ENCODE measurements around the gene CCDC180. TPM values are rescaled to one million over a fixed set of nuclear protein-coding genes. Genes with fewer than 3 reads are reported as not detected.
"Not testable (repeated sequence)": the region's sequence is repeated elsewhere in the genome, so short reads cannot be mapped to it uniquely, and the experiment has no call there.

The CCDC180 gene
- total RNA-seq, 1 experiment from 2014 or later = 7.9 TPM

- intact Hi-C loops (cut with micrococcal nuclease) = no loop called here
- DNase-seq (ENCODE audit: low read depth, low spot score) (no peak), ATAC-seq (no peak)
- no peaks in the 10 kb centered on the region for H4K20me1 ChIP-seq (ENCODE audit: insufficient read depth)
- ChIA-PET RAD21 (ENCODE audit: low non-redundant PET in 1 of 2, low total read pairs in 2 of 2, uncharacterized antibody in 2 of 2, unreplicated experiment in 2 of 2) (no interaction called here), CTCF (no interaction called here), POLR2A (no interaction called here)
- H3K27ac ChIP-seq (ENCODE audit: low read depth, low read length) = no peak overlapping the region
- no peak overlapping the region for H3K9ac ChIP-seq (ENCODE audit: low read length)
- H3K9me3 ChIP-seq (ENCODE audit: control insufficient read depth in 1 of 2, insufficient read depth in 1 of 2, low read depth in 1 of 2, low read length in 2 of 2) = no peaks in the 10 kb centered on the region
- peaks cover 0 to 3% of the 10 kb centered on the region in 2 experiments; a peak in 2 of 4 replicates for H3K36me3 ChIP-seq (ENCODE audit: control insufficient read depth in 1 of 2, insufficient read depth in 2 of 2, low read length in 2 of 2)
- no peaks in the 10 kb centered on the region for H3K27me3 ChIP-seq (ENCODE audit: insufficient read depth, low read length)
- H3K79me2 ChIP-seq (ENCODE audit: insufficient read depth, low read length) = no peaks in the 10 kb centered on the region
- H2AFZ ChIP-seq (ENCODE audit: low read depth, low read length, poor library complexity, severe bottlenecking) = no peak overlapping the region
- TF ChIP-seq CTCF (IDR thresholded peaks at IDR 0.05 in 2 of 3, conservative IDR thresholded peaks at IDR 0.05 in 1 of 3; ENCODE audit: borderline replicate concordance in 1 of 3, insufficient read depth in 1 of 3, low read depth in 2 of 3, low read length in 2 of 3) (no peak), TCF7L2 (IDR thresholded peaks at IDR 0.05; ENCODE audit: borderline replicate concordance, extremely low read depth, insufficient read depth, insufficient read length) (no peak), POLR2AphosphoS5 (IDR thresholded peaks at IDR 0.05; ENCODE audit: low read depth, low read length) (no peak), CEBPB (IDR thresholded peaks at IDR 0.05; ENCODE audit: low read depth) (no peak), FOSL1 (IDR thresholded peaks at IDR 0.05; ENCODE audit: low read depth) (no peak), CBX3 (IDR thresholded peaks at IDR 0.05; ENCODE audit: low read depth) (no peak), ZNF274 (IDR thresholded peaks at IDR 0.05; ENCODE audit: low read depth, low read length) (no peak), EGR1 (IDR thresholded peaks at IDR 0.05; ENCODE audit: low read depth) (no peak), SP1 (IDR thresholded peaks at IDR 0.05; ENCODE audit: low read depth) (no peak)
- no peak overlapping the region for H3K4me2 ChIP-seq (ENCODE audit: low read length)
- H3K9me2 ChIP-seq (ENCODE audit: insufficient read depth) = no peaks in the 10 kb centered on the region
- no peak overlapping the region for H3K4me3 ChIP-seq (replicated peaks in 1 of 2; ENCODE audit: low read depth in 1 of 2, low read length in 2 of 2)
- H3K4me1 ChIP-seq (ENCODE audit: control insufficient read depth in 1 of 2, insufficient read depth in 2 of 2, low read length in 2 of 2) = no peaks in the 10 kb centered on the region
- BruUV-seq (replicated peaks) = no TSS peak
Measured at GRCh38 chr9:97327562-97327961, 20.1 kb downstream of the CCDC180 start.

- Histone ChIP-seq H3K36me3 (ENCODE audit: control insufficient read depth in 1 of 2, insufficient read depth in 2 of 2, low read length in 2 of 2) (no peaks in the 10 kb centered on the region; a peak in 2 of 4 replicates), H3K27ac (ENCODE audit: low read depth, low read length) (no peak overlapping the region), H3K27me3 (ENCODE audit: insufficient read depth, low read length) (no peaks in the 10 kb centered on the region), H4K20me1 (ENCODE audit: insufficient read depth) (no peaks in the 10 kb centered on the region), H3K9ac (ENCODE audit: low read length) (no peak overlapping the region), H2AFZ (ENCODE audit: low read depth, low read length, poor library complexity, severe bottlenecking) (no peak overlapping the region), H3K9me2 (ENCODE audit: insufficient read depth) (no peaks in the 10 kb centered on the region), H3K4me2 (ENCODE audit: low read length) (no peak overlapping the region), H3K9me3 (ENCODE audit: control insufficient read depth in 1 of 2, insufficient read depth in 1 of 2, low read depth in 1 of 2, low read length in 2 of 2) (no peaks in the 10 kb centered on the region), H3K4me1 (ENCODE audit: control insufficient read depth in 1 of 2, insufficient read depth in 2 of 2, low read length in 2 of 2) (no peaks in the 10 kb centered on the region), H3K79me2 (ENCODE audit: insufficient read depth, low read length) (no peaks in the 10 kb centered on the region), H3K4me3 (replicated peaks in 1 of 2; ENCODE audit: low read depth in 1 of 2, low read length in 2 of 2) (no peak overlapping the region)
- intact Hi-C loops (cut with micrococcal nuclease) = no loop called here
- ATAC-seq = no peak
- DNase-seq (ENCODE audit: low read depth, low spot score) = no peak
- ChIA-PET RAD21 (ENCODE audit: low non-redundant PET in 1 of 2, low total read pairs in 2 of 2, uncharacterized antibody in 2 of 2, unreplicated experiment in 2 of 2) (no interaction called here), POLR2A (no interaction called here), CTCF (no interaction called here)
- TF ChIP-seq JUND (IDR thresholded peaks at IDR 0.05) (no peak), SP1 (IDR thresholded peaks at IDR 0.05; ENCODE audit: low read depth) (no peak)
- no TSS peak for BruUV-seq (replicated peaks)
Measured at GRCh38 chr9:97332993-97333392, 25.5 kb downstream of the CCDC180 start.

- H3K9me2 ChIP-seq (ENCODE audit: insufficient read depth); H4K20me1 ChIP-seq (ENCODE audit: insufficient read depth); H3K4me1 ChIP-seq (ENCODE audit: control insufficient read depth in 1 of 2, insufficient read depth in 2 of 2, low read length in 2 of 2); H3K4me3 ChIP-seq (replicated peaks in 1 of 2; ENCODE audit: low read depth in 1 of 2, low read length in 2 of 2); BruUV-seq (replicated peaks); intact Hi-C loops (cut with micrococcal nuclease); RAD21 ChIA-PET (ENCODE audit: low non-redundant PET in 1 of 2, low total read pairs in 2 of 2, uncharacterized antibody in 2 of 2, unreplicated experiment in 2 of 2); CTCF ChIA-PET; H3K9ac ChIP-seq (ENCODE audit: low read length); H3K4me2 ChIP-seq (ENCODE audit: low read length); DNase-seq (ENCODE audit: low read depth, low spot score); H3K27me3 ChIP-seq (ENCODE audit: insufficient read depth, low read length); H3K9me3 ChIP-seq (ENCODE audit: control insufficient read depth in 1 of 2, insufficient read depth in 1 of 2, low read depth in 1 of 2, low read length in 2 of 2); POLR2A ChIA-PET; H3K79me2 ChIP-seq (ENCODE audit: insufficient read depth, low read length); H2AFZ ChIP-seq (ENCODE audit: low read depth, low read length, poor library complexity, severe bottlenecking); H3K27ac ChIP-seq (ENCODE audit: low read depth, low read length); H3K36me3 ChIP-seq (ENCODE audit: control insufficient read depth in 1 of 2, insufficient read depth in 2 of 2, low read length in 2 of 2); ATAC-seq: not testable (repeated sequence)
Measured at GRCh38 chr9:97335622-97336021, 28.2 kb downstream of the CCDC180 start.

All from HCT116 (cell line).